ENCODE data around the gene OR51D1. TPM values are rescaled to one million over a fixed set of nuclear protein-coding genes. Genes with fewer than 3 reads are reported as not detected.

OR51D1 gene
- total RNA-seq, 1 experiment from 2014 or later: not detected

GRCh38 chr11:4665424-4665823 is 28.1 kb downstream of the OR51D1 start:
- ChIA-PET POLR2A (ENCODE audit: low non-redundant PET) (no interaction called here), CTCF (no interaction called here)
- Histone ChIP-seq H3K9me3 (ENCODE audit: low read depth, low read length, poor library complexity, severe bottlenecking) (no peaks in the 10 kb centered on the region), H3K36me3 (ENCODE audit: insufficient read depth, low read length, poor library complexity, severe bottlenecking) (no peaks in the 10 kb centered on the region), H3K27ac (ENCODE audit: low read depth, low read length, poor library complexity, severe bottlenecking) (no peak overlapping the region), H3K4me1 (ENCODE audit: insufficient read depth, low read length, poor library complexity, severe bottlenecking) (no peaks in the 10 kb centered on the region), H3K27me3 (replicated peaks; ENCODE audit: insufficient read depth, low read depth, low read length, poor library complexity) (peaks cover 7% of the 10 kb centered on the region), H3K4me3 (ENCODE audit: low read depth, low read length, poor library complexity, severe bottlenecking) (no peak overlapping the region)
- intact Hi-C loops (cut with micrococcal nuclease; ENCODE audit: unreplicated experiment): no loop called here
- TF ChIP-seq CTCF (conservative IDR thresholded peaks at IDR 0.05; ENCODE audit: low read depth, low read length) (no peak), EZH2 (IDR thresholded peaks at IDR 0.05; ENCODE audit: borderline replicate concordance, low read depth, low read length, poor library complexity, severe bottlenecking) (no peak)
- no TSS peak for BruUV-seq (replicated peaks)
- no peak for DNase-seq (ENCODE audit: low spot score)

GRCh38 chr11:4671741-4672140 is 34.5 kb downstream of the OR51D1 start:
- CTCF ChIA-PET: no interaction called here
- no peak for TF ChIP-seq CTCF (conservative IDR thresholded peaks at IDR 0.05; ENCODE audit: low read depth, low read length)
- TF ChIP-seq EZH2 (IDR thresholded peaks at IDR 0.05; ENCODE audit: borderline replicate concordance, low read depth, low read length, poor library complexity, severe bottlenecking): no peak

GRCh38 chr11:4672470-4672869 is 35.2 kb downstream of the OR51D1 start:
- TF ChIP-seq CTCF (conservative IDR thresholded peaks at IDR 0.05; ENCODE audit: low read depth, low read length) (no peak), EZH2 (IDR thresholded peaks at IDR 0.05; ENCODE audit: borderline replicate concordance, low read depth, low read length, poor library complexity, severe bottlenecking) (no peak)
- DNase-seq (ENCODE audit: low spot score): no peak
- ChIA-PET POLR2A (ENCODE audit: low non-redundant PET) (no interaction called here), CTCF (no interaction called here)
- no peaks in the 10 kb centered on the region for H3K9me3 ChIP-seq (ENCODE audit: low read depth, low read length, poor library complexity, severe bottlenecking)
- H3K27ac ChIP-seq (ENCODE audit: low read depth, low read length, poor library complexity, severe bottlenecking): no peak overlapping the region
- intact Hi-C loops (cut with micrococcal nuclease; ENCODE audit: unreplicated experiment): no loop called here
- H3K4me3 ChIP-seq (ENCODE audit: low read depth, low read length, poor library complexity, severe bottlenecking): no peak overlapping the region
- no peaks in the 10 kb centered on the region for H3K36me3 ChIP-seq (ENCODE audit: insufficient read depth, low read length, poor library complexity, severe bottlenecking)
- H3K27me3 ChIP-seq (replicated peaks; ENCODE audit: insufficient read depth, low read depth, low read length, poor library complexity): no peaks in the 10 kb centered on the region
- BruUV-seq (replicated peaks): no TSS peak
- H3K4me1 ChIP-seq (ENCODE audit: insufficient read depth, low read length, poor library complexity, severe bottlenecking): peaks cover 9% of the 10 kb centered on the region

More at GRCh38 chr11:4671741-4672140, 34.5 kb downstream of the OR51D1 start:
- H3K36me3 ChIP-seq (ENCODE audit: insufficient read depth, low read length, poor library complexity, severe bottlenecking): no peaks in the 10 kb centered on the region
- no TSS peak for BruUV-seq (replicated peaks)
- intact Hi-C loops (cut with micrococcal nuclease; ENCODE audit: unreplicated experiment): no loop called here
- POLR2A ChIA-PET (ENCODE audit: low non-redundant PET): no interaction called here
- no peak overlapping the region for H3K27ac ChIP-seq (ENCODE audit: low read depth, low read length, poor library complexity, severe bottlenecking)
- H3K9me3 ChIP-seq (ENCODE audit: low read depth, low read length, poor library complexity, severe bottlenecking): no peaks in the 10 kb centered on the region
- H3K27me3 ChIP-seq (replicated peaks; ENCODE audit: insufficient read depth, low read depth, low read length, poor library complexity): no peaks in the 10 kb centered on the region
- no peak for DNase-seq (ENCODE audit: low spot score)
- peaks cover 9% of the 10 kb centered on the region for H3K4me1 ChIP-seq (ENCODE audit: insufficient read depth, low read length, poor library complexity, severe bottlenecking)
- H3K4me3 ChIP-seq (ENCODE audit: low read depth, low read length, poor library complexity, severe bottlenecking): no peak overlapping the region

Data from A673 (cell line).